K562 (cell line): ENCODE results near the gene MATN1. TPM values are rescaled to one million over a fixed set of nuclear protein-coding genes. Genes with fewer than 3 reads are reported as not detected.

Experiments used
- FOXK1 ChIP-seq: sonication (generic); formaldehyde crosslinking; IDR thresholded peaks from 2 replicates; pipeline ENCODE4 v1.8.0; 2022; ENCODE audit warnings: missing genetic modification reagents, mild to moderate bottlenecking, borderline replicate concordance
- FOXP1 ChIP-seq: sonication (generic); formaldehyde crosslinking; IDR thresholded peaks from 2 replicates; pipeline ENCODE4 v1.8.0; 2022; ENCODE audit warnings: mild to moderate bottlenecking, missing genetic modification reagents
- JUN ChIP-seq, 2 experiments: sonication (generic) in 1 of 2; formaldehyde crosslinking in 1 of 2; IDR thresholded peaks; 2 replicates each; pipeline versions ENCODE4 v1.6.1 to v1.8.0; 2012 to 2022; ENCODE audit warnings: borderline replicate concordance in 2 of 2, mild to moderate bottlenecking in 2 of 2, improper control_type of control experiment in 1 of 2, low read depth in 1 of 2, low read length in 1 of 2, missing genetic modification reagents in 1 of 2
- KDM1A ChIP-seq, 2 experiments: fragments of 450-650 bp; IDR thresholded peaks; 2 replicates each; pipeline ENCODE4 v1.6.1; 2016; ENCODE audit warnings: mild to moderate bottlenecking in 2 of 2
- NR1H2 ChIP-seq: sonication (generic); formaldehyde crosslinking; IDR thresholded peaks from 2 replicates; pipeline ENCODE4 v1.4.0; 2020; ENCODE audit warnings: mild to moderate bottlenecking, missing genetic modification reagents
- POLR2A ChIP-seq: fragments of 450-650 bp; conservative IDR thresholded peaks from 2 replicates; pipeline ENCODE4 v1.6.1; 2016
- POLR2B ChIP-seq: fragments of 450-650 bp; IDR thresholded peaks from 2 replicates; pipeline ENCODE4 v1.6.1; 2018; ENCODE audit warnings: low read depth; ENCODE audit not compliant: partially characterized antibody
- RBM34 ChIP-seq: fragments of 200-400 bp; formaldehyde crosslinking; IDR thresholded peaks from 2 replicates; pipeline ENCODE4 v1.6.1; 2018; ENCODE audit warnings: low read length, borderline replicate concordance; ENCODE audit not compliant: insufficient read depth
- RERE ChIP-seq: sonication (generic); formaldehyde crosslinking; IDR thresholded peaks from 2 replicates; pipeline ENCODE4 v1.8.0; 2023; ENCODE audit warnings: missing genetic modification reagents, mild to moderate bottlenecking, borderline replicate concordance
- STAT5A ChIP-seq: IDR thresholded peaks from 2 replicates; pipeline ENCODE4 v1.6.1; 2012; ENCODE audit warnings: low read length, inconsistent platforms, borderline replicate concordance
- STAT5B ChIP-seq: fragments of 250-450 bp; sonication (Bioruptor Pico); IDR thresholded peaks from 2 replicates; pipeline ENCODE4 v1.8.0; 2021; ENCODE audit warnings: mild to moderate bottlenecking, inconsistent platforms
- TAF15 ChIP-seq: fragments of 200-400 bp; formaldehyde crosslinking; IDR thresholded peaks from 2 replicates; pipeline ENCODE4 v1.6.1; 2017; ENCODE audit warnings: mild to moderate bottlenecking, low read depth, low read length, moderate library complexity
- TEAD1 ChIP-seq, 2 experiments: fragments of 450-650 bp in 1 of 2; sonication (generic) in 1 of 2; formaldehyde crosslinking; IDR thresholded peaks; 2 replicates each; pipeline versions ENCODE4 v1.4.0 to v1.8.0; 2020 to 2022; ENCODE audit warnings: mild to moderate bottlenecking in 2 of 2, missing genetic modification reagents in 1 of 2
- ZBED1 ChIP-seq: IDR thresholded peaks from 2 replicates; pipeline ENCODE4 v1.6.1; 2014
- ZFP30 ChIP-seq: fragments of 250-450 bp; sonication (Bioruptor Pico); IDR thresholded peaks from 2 replicates; pipeline ENCODE4 v1.8.0; 2022; ENCODE audit warnings: moderate library complexity, mild to moderate bottlenecking, inconsistent platforms, borderline replicate concordance
- ZFPM2 ChIP-seq: fragments of 250-450 bp; sonication (Bioruptor Pico); IDR thresholded peaks from 2 replicates; pipeline ENCODE4 v1.5.1; 2022; ENCODE audit warnings: mild to moderate bottlenecking
- ZNF124 ChIP-seq: sonication (generic); formaldehyde crosslinking; IDR thresholded peaks from 2 replicates; pipeline ENCODE4 v1.8.1; 2022; ENCODE audit warnings: missing genetic modification reagents
- ZNF277 ChIP-seq: fragments of 250-450 bp; sonication (Bioruptor Pico); IDR thresholded peaks from 2 replicates; pipeline ENCODE4 v1.8.0; 2022; ENCODE audit warnings: inconsistent platforms, mild to moderate bottlenecking, moderate library complexity, borderline replicate concordance
- ZNF512 ChIP-seq: IDR thresholded peaks from 2 replicates; pipeline ENCODE4 v1.6.1; 2016; ENCODE audit warnings: missing genetic modification characterization, missing compliant biosample characterization
- ZNF551 ChIP-seq: fragments of 250-450 bp; sonication (Bioruptor Pico); IDR thresholded peaks from 2 replicates; pipeline ENCODE4 v1.5.0; 2021; ENCODE audit warnings: mild to moderate bottlenecking, moderate library complexity
- ZNF780A ChIP-seq: fragments of 250-450 bp; sonication (Bioruptor Pico); IDR thresholded peaks from 2 replicates; pipeline ENCODE4 v1.5.0; 2021; ENCODE audit warnings: mild to moderate bottlenecking
- polyA plus RNA-seq, 8 experiments: library from polyadenylated mRNA; depleted of rRNA in 4 of 8; stranded (reverse) in 5 of 8; unstranded in 3 of 8; fragments of >200 nt; fragmentation: Nextera tagmentation in 2 of 8; fragmentation: Illumina TruSeq in 1 of 8; extraction: Ambion mirVana in 2 of 8; extraction: Trizol in 1 of 8; gene quantifications; 2 replicates each; pipeline versions ENCODE4 v1.2.1 to v1.2.3, GENCODE V29; 2011 to 2014; ENCODE audit warnings: inconsistent platforms in 1 of 8, missing spikeins in 1 of 8
- total RNA-seq, 7 experiments: library from RNA; depleted of rRNA in 6 of 7; stranded (reverse); fragments of >200 nt in 6 of 7; fragmentation: Illumina TruSeq in 2 of 7; extraction: Trizol in 2 of 7; gene quantifications; 2 replicates each; pipeline versions ENCODE4 v1.2.1 to v1.2.3, GENCODE V29; 2011 to 2021; ENCODE audit warnings: low replicate concordance in 1 of 7

MATN1 gene
- total and polyA plus RNA-seq, 9 of the 15 experiments (the other 6 are each of a cell fraction or from before 2014, with no cell fraction given): 0.10 to 2.3 (median 1.2) TPM

- TF ChIP-seq TEAD1 (CRISPR knock-in tag; IDR thresholded peaks at IDR 0.05) (peak in 1 of 2 experiments; percentile 34; a peak in 1 of 4 replicates), NR1H2 (CRISPR knock-in tag) (no peak), STAT5B (CRISPR knock-in tag) (no peak), ZBED1 (no peak), ZNF551 (no peak), ZNF512 (tag) (no peak), KDM1A (IDR thresholded peaks at IDR 0.05) (no peak), RERE (CRISPR knock-in tag) (no peak), POLR2B (no peak), RBM34 (no peak), ZFP30 (no peak), JUN (IDR thresholded peaks at IDR 0.05; ENCODE audit: borderline replicate concordance, low read depth, low read length) (no peak), JUN (CRISPR knock-in tag; IDR thresholded peaks at IDR 0.05; ENCODE audit: borderline replicate concordance) (0 out of 2 replicates have a peak, but pooled peaks have one; percentile 38), FOXP1 (CRISPR knock-in tag) (no peak), FOXK1 (CRISPR knock-in tag) (no peak), ZFPM2 (no peak), ZNF277 (no peak), ZNF780A (CRISPR knock-in tag) (no peak), POLR2A (no peak), STAT5A (no peak), TAF15 (no peak), ZNF124 (CRISPR knock-in tag) (no peak)
Measured at GRCh38 chr1:30760596-30761324, 37.4 kb upstream of the MATN1 start (continued).
